GM19395 (cell line): ENCODE results near the gene TMEM176A.

Experiments
- ATAC-seq: cut with Tn5 transposase; IDR thresholded peaks from one replicate; pipeline ENCODE4 v1.9.1; 2021; ENCODE audit warnings: mild to moderate bottlenecking, moderate library complexity; ENCODE audit not compliant: unreplicated experiment

Gene TMEM176A

GRCh38 chr7:150787321-150788281 lies 13.0 kb upstream of the TMEM176A start:
- no peak for ATAC-seq

- ATAC-seq = no peak
These were observed 11.9 kb upstream of the TMEM176A start for GRCh38 chr7:150788474-150789269.

DNA sequence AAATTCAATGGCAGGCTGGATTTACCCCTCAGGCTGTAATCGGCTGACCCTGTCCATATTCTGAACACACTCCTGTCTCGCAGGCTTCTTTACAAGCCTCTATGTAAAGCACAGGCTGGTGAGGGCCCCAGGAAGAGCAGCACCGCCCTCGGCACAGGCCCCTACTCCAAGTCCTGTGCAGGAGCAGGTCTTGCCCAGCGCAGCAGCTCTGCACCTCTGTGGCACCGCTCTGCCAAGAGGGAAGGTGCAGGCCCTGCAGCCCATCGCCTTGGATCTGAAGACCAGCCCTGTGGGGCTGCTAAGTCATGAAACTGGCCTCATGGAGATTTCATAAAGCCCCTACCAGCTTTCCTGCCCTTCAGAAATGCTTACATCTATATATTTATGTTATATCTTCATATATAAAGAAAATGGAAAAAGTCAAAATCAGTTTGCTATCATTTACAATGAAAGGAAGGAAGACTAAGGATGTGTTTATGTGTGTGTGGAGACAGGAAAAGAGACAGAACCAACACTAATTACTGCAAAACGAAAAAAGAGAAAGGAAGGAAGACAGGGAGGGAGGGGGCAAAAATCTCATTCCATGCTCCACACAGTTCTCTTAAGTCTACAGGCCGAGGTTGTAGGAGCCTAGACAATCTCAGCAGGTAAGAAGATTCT lies 10.0 kb upstream of the TMEM176A start:
- no peak for ATAC-seq

DNA sequence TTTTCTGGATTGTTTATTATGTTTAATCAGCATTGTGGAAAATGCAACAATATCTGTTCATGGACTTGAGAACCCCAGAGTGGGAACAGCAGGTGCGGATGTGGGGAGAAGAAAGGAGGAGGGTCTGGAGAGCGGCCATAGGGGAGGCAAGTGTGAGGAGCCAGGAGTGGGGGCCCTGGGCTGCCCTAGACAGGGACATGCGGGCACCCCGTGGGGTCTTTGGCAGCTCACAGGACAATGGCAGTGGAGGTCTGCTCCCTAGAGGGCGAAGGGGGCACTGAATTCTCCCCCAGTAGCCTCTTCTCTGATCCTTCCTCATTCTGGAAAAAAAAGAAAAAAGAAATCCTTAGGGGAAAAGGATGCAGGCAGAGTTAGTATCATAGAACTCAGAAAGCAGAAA lies 9.3 kb upstream of the TMEM176A start:
- ATAC-seq = no peak

DNA sequence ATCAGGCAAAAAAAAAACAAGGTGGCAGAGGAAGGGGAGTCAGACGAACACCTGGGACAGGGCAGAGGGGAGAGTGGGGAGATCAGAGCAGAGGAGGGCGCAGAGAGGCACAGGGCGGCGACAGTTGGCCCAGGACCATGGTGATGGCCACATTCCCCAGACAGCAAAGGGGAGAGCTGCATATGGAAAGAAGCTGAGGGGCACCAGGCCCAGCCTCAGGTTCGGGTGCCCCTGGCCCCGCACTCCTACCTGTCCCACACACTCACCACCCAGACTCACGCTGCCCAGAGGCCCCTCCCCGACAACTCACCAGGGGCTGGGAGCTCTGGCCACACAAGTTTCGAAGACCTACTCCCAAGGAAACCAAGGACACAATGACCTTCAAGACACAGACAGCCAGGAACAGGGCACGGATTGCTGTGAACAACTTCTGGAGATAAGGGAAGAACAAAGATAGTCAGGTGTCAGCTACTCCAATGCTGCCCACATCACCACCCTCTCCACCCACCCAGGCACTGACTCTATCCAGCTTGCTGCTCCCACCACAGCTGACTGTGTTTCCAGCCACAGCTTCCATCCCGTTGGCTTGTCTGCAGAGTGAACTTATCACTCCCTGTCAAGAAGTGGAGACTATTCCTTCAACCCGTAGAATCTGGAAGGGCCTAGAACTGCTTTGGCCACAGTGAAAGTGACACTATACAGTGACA lies 8.7 kb upstream of the TMEM176A start:
- ATAC-seq = no peak

- no peak for ATAC-seq
These were observed 6.9 kb upstream of the TMEM176A start for GRCh38 chr7:150793569-150794238.

GRCh38 chr7:150797661-150798060 lies 2.9 kb upstream of the TMEM176A start:
- no peak for ATAC-seq

- no peak for ATAC-seq
These were observed 1.4 kb upstream of the TMEM176A start for GRCh38 chr7:150799156-150799555.

- ATAC-seq = no peak
These were observed 608 bp upstream of the TMEM176A start, which contains the start of gene TMEM176B for GRCh38 chr7:150799741-150800580. TMEM176B (minus strand) TSS chr7:150800364; CDS start chr7:150796569, 3,795 bp downstream.

GRCh38 chr7:150801242-150801945 lies 825 bp downstream of the TMEM176A start:
- ATAC-seq = no peak

DNA sequence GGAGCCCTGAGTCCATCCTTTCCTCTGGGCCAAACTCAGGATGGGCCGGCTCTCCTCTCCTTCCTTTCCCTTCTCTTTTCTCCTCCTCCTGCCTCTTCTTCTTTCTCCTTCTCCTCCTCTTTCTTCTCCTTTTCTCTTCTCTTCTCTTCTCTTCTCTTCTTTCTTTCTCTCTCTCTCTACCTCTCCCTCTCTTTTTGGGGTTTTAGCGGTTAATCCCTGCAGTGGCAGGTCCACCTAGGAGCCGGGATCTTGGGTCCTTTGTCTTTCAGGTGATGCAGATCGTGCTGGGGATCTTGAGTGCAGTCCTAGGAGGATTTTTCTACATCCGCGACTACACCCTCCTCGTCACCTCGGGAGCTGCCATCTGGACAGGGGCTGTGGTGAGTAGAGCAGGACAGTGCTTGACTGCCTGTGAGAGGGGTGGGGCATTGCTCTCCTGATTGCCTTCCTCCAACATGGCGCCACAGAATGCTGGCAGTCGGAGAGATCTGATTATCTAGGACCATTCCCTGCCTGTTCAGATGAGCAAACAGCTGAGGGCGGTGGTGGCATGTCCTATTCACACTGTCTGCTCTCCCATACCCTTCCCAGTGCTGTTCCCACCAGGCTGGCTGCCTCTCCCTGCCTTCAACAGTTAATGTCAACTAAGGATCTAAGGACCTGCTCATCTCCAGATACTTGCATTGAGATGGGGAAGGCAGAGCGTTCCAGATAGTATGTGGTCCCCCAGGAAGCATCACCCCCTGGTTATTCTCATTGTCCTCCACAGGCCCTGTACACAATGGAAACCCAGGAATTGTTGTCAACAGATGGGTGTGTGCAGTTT lies 1.6 kb downstream of the TMEM176A start:
- no peak for ATAC-seq

GRCh38 chr7:150803161-150803860 lies 2.7 kb downstream of the TMEM176A start:
- no peak for ATAC-seq

DNA sequence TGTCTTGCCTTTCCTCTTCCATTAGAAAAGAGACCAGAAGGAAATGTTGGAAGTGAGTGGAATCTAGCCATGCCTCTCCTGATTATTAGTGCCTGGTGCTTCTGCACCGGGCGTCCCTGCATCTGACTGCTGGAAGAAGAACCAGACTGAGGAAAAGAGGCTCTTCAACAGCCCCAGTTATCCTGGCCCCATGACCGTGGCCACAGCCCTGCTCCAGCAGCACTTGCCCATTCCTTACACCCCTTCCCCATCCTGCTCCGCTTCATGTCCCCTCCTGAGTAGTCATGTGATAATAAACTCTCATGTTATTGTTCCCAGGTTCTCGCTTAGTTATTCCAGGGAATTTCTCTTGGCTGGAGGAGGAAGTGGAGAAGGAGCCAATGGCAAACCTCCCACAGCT lies 4.2 kb downstream of the TMEM176A start:
- no peak for ATAC-seq

- ATAC-seq = no peak
These were observed 5.3 kb downstream of the TMEM176A start for GRCh38 chr7:150805864-150806263.

DNA sequence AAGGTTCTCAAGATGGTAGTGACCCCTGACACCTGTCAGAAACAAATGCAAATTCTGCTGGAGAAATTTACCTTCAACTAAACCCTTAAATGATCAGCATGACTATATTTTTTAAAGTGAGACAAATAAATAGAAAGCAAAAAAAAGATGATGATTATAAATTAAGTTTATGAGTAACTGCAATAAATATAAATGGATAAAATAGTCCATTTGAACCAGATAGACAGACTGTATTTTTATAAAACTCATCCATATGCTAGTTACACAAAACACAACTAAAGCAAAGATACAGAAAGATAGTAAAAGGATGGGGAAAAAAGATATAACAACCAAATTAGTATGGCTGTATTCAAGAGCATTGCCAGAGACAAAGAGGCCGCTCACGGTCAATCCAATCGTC lies 5.9 kb downstream of the TMEM176A start:
- ATAC-seq = no peak

GRCh38 chr7:150806863-150807262 lies 6.3 kb downstream of the TMEM176A start:
- no peak for ATAC-seq
